HG03439 (cell line): ENCODE data around the gene SETD2.
A peak's percentile ranks its signal among the peaks of the same experiment; 100 is the strongest.
"Not testable (repeated sequence)": the region's sequence is repeated elsewhere in the genome, so short reads cannot be mapped to it uniquely, and the experiment has no call there.

Source experiments
- ATAC-seq: cut with Tn5 transposase; IDR thresholded peaks from one replicate; pipeline ENCODE4 v1.9.1; 2021; ENCODE audit warnings: mild to moderate bottlenecking, moderate library complexity; ENCODE audit not compliant: unreplicated experiment

SETD2 gene, protein sequence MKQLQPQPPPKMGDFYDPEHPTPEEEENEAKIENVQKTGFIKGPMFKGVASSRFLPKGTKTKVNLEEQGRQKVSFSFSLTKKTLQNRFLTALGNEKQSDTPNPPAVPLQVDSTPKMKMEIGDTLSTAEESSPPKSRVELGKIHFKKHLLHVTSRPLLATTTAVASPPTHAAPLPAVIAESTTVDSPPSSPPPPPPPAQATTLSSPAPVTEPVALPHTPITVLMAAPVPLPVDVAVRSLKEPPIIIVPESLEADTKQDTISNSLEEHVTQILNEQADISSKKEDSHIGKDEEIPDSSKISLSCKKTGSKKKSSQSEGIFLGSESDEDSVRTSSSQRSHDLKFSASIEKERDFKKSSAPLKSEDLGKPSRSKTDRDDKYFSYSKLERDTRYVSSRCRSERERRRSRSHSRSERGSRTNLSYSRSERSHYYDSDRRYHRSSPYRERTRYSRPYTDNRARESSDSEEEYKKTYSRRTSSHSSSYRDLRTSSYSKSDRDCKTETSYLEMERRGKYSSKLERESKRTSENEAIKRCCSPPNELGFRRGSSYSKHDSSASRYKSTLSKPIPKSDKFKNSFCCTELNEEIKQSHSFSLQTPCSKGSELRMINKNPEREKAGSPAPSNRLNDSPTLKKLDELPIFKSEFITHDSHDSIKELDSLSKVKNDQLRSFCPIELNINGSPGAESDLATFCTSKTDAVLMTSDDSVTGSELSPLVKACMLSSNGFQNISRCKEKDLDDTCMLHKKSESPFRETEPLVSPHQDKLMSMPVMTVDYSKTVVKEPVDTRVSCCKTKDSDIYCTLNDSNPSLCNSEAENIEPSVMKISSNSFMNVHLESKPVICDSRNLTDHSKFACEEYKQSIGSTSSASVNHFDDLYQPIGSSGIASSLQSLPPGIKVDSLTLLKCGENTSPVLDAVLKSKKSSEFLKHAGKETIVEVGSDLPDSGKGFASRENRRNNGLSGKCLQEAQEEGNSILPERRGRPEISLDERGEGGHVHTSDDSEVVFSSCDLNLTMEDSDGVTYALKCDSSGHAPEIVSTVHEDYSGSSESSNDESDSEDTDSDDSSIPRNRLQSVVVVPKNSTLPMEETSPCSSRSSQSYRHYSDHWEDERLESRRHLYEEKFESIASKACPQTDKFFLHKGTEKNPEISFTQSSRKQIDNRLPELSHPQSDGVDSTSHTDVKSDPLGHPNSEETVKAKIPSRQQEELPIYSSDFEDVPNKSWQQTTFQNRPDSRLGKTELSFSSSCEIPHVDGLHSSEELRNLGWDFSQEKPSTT (N-terminal part only)

DNA sequence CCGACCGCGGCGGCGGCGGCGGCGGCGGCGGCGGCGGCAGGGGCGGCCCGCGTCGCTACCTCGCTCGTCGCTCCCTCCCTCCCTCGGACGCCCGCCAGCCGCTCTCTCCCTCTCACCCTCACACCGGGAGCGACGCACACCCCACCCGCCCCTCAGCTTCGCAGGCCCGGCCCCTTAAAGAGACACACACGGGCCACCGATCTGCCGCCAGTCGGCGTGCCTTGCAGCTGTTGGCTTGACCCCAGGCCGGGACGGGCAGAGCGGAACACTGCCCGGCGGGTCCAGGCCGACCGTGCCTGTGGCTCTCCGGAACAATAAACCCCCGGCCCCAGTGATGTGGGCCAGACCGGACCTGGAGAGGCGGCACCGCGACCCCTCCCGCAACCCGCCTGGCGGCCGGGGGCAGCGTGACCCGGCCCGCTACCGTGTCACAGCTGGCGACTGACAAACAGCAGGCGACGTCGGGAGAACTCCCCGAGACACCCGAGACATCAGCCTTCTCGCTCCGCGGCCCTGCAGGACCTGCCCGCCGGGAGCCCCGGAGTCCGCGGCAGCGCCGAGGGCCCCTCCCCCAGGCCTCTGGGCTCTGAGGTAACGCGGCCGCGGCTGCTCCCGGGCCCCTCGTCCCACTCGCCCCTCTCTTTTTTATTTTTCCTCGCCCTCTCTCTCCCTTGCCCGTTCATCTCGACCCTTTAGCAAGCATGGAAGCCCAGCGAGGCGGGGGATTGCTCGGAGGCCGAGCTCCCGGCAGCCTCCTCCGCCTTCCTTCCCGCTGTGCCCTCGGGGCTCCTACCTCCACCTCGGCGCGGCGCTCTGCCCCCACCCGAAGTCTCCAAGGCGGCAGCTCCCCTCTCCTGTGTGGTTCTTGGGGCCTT is at the start of gene SETD2:
Gene SETD2 (minus strand): TSS at position 107 of the 875 bp plus-strand sequence. CDS start 189 bp downstream, outside the sequence.
- ATAC-seq = peak; percentile 66

DNA sequence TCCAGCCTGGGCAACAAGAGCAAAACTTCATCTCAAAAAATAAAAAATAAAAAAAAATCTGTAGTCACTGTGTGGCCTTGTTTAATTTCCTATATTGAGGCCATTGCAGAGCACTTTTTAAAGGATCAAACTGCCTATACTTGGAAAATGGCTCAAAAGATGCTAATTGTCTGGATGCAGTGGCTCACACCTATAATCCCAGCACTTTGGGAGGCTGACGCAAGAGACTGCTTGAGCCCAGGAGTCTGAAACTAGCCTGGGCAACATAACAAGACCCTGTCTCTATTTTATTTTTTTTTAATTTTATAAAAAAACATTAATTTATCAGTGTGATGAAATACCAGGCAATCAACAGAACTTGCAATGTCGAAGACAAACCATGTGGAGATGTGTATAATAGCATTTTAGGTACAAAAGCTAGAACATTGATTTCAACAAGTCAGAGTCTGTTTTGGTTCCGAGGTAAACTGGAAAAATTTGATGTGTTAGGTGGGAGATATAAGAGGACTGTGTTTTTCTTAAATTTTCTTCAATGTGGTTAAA is 47.0 kb upstream of the SETD2 start:
- no peak for ATAC-seq

DNA sequence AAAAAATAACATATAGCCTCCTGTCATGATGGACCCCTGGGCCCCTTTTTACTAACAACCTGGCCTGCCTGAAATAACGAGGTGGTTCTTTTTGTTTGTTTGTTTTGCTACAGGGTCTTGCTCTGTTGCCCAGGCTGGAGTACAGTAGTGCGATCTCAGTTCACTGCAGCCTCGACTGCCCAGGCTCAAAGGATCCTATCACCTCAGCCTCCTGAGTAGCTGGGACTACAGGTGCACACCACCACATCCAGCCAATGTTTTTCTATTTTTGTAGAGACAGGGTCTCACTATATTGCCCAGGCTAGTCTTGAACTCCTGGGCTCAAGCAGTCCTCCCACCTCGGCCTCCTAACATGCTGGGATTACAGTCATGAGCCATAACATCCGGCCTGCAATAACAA is 42.1 kb upstream of the SETD2 start:
- ATAC-seq = not testable (repeated sequence)

DNA sequence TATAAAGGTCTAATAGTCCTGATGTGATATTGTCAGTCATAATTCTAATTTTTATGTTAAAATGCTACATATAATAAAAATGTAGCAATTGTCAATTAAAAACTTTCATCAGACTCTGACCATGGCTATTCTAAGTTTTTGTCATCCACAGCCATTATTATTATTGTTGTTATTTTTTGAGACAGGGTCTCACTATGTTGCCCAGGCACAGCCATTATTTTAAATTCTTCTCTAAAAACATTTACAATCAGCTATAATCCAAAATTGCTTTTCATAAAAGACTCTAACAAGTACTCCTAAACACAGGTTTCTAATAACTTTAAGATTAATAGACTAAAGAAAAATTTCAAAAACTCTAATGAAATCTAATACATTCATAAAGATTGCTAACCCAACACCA is 41.0 kb upstream of the SETD2 start:
- ATAC-seq = no peak

DNA sequence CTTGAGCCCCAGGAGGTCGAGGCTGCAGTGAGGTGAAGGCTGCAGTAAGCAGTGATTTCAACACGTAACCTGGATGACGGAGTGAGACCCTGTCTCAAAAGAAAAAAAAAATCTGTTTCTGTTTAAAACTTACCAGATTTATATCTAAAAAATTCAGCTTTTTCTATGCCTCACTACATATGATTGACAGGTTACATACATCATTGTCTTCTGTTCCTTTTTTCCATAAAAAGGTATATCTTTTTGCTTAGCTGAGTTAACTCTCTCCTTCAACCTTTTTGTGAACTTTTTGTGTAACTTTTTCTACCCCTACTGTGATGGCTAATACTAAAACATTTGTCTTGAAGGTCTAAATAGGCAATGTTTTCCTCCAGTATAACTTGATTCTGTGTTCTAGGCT is 38.6 kb upstream of the SETD2 start:
- ATAC-seq = no peak

DNA sequence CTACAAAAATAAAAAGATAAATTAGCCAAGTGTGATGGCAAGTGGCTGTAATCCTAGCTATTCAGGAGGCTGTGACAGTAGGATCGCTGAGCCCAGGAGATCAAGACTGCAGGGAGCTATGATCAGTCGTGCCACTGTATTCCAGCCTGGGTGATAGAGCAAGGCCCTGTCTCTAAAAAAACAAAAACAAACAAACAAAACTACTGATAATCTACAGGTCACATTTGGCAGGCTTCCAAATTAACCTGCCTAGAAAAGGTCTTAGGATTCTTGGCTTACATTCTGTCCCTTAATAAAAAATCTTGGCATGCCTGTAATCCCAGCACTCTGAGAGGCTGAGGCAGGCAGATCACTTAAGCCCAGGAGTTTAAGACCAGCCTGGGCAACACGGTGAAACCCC is 33.4 kb upstream of the SETD2 start:
- no peak for ATAC-seq

DNA sequence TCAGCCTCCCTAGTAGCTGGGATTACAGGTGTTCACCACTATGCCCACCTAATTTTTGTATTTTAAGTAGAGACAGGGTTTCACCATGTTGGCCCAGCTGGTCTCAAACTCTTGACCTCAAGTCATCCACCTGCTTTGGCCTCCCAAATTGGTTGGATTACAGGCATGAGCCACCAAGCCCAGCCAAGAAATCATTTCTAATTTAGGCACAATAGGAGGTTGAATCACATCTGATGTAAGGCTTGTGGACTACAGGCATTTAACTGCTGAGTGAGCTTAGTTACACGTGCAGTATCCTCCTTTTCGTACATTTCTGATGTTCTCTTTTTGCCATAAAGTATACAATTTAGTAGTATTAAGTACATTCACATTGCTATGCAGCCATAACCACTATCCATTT is 31.1 kb upstream of the SETD2 start:
- no peak for ATAC-seq

DNA sequence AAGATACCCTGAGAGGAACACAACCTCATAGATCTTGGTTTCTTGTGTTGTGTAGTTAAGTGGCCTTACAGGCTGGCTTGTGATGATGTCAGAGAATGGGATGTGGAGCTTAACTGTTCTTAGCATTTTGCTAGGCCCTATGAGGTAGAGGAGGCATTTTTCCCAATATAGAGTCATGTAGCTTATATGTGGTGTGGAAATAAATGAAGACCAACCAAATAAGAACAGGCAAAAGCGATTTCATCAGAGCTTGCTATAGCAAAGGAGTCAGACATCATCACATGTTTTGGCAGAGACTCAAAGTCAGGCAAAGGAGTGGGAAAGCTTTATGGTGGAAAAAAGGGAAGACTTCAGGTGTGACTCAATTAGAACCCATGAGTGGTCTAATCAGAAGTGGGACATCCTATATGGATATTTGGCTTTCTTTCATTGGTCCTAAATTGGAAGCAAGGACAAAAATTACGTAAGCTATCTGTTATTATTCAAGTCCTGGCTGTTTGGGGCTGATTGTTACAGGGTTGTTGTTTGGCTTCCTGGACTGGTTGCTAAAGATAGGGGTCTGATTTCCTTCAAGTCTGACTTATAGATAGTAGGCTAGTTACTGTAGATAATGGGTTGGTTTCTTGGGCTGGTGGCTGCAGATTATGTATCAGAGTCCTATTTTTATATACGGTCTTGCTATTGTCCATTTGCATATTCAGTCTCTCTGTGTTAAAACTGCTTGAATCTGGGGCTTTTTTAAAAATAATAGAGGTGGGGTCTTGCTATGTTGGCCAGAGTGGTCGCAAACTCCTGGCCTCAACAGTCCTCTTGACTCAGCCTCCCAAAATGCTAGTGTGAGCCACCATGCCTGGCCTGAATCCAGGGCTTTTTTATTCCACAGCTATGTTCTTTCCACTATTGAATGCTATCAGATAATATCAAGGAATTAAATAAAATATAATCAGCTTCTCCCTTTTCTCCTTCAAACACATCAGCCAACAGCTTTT is 30.3 kb upstream of the SETD2 start:
- no peak for ATAC-seq

DNA sequence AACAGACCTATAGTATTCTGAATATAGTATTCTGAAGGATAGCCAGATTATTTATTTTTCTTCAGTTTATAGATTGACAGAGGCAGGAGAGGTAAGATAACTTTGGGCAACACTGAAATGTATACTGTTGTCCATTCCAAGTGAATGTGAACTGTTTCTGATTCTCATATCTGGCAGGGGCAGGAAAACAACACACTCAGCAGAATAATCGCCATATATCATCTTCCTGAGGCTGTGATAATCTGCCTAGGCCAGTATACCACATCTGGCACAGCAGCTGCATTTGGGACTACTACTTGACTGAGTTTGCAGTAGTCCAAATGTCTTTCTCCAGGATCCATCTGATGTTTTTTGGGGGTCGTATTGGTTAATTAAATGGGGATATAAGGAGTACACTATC is 22.4 kb upstream of the SETD2 start:
- no peak for ATAC-seq

DNA sequence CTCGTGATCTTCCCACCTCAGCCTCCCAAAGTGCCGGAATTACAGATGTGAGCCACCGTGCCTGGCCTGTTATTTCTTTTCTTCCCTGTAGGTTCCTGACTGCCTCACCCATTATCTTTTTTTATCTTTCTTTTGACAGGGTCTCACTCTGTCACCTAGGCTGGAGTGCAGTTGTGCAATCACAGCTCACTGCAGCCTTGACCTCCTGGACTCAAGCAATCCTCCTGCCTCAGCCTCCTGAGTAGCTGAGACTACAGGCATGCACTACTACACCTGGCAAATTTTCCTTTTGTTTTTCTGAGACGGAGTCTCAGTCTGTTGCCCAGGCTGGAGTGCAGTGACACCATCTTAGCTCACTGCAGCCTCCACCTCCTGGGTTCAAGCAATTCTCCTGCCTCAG is 17.8 kb upstream of the SETD2 start:
- ATAC-seq = not testable (repeated sequence)

DNA sequence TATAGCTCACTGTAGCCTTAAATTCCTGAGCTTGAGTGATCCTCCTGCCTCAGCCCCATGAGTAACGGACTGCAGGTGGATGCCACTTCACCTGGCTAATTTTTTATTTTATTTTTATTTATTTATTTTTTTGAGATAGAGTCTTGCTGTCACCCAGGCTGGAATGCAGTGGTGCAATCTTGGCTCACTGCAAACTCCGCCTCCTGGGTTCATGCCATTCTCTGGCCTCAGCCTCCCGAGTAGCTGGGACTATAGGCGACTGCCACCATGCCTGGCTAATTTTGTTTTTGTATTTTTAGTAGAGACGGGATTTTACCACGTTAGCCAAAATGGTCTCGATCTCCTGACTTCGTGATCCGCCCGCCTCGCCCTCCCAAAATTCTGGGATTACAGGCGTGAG is 16.1 kb upstream of the SETD2 start:
- ATAC-seq = not testable (repeated sequence)

DNA sequence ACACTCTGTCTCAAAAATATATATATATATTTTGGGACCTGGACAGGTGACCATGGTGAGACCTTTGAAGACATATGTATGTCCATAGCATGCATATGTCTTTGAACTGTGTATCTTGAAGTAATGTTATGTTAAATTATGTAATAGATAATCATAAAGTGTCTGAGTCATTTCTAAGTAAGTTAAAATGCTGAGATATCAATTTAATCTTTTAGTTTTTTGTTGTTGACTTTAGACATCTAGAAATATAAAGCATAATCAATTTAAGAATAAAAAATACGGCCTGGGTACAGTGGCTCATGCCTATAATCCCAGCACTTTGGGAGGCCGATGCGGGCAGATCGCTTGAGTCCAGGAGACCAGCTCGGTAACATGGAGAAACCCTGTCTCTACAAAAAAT is 12.7 kb upstream of the SETD2 start:
- no peak for ATAC-seq

DNA sequence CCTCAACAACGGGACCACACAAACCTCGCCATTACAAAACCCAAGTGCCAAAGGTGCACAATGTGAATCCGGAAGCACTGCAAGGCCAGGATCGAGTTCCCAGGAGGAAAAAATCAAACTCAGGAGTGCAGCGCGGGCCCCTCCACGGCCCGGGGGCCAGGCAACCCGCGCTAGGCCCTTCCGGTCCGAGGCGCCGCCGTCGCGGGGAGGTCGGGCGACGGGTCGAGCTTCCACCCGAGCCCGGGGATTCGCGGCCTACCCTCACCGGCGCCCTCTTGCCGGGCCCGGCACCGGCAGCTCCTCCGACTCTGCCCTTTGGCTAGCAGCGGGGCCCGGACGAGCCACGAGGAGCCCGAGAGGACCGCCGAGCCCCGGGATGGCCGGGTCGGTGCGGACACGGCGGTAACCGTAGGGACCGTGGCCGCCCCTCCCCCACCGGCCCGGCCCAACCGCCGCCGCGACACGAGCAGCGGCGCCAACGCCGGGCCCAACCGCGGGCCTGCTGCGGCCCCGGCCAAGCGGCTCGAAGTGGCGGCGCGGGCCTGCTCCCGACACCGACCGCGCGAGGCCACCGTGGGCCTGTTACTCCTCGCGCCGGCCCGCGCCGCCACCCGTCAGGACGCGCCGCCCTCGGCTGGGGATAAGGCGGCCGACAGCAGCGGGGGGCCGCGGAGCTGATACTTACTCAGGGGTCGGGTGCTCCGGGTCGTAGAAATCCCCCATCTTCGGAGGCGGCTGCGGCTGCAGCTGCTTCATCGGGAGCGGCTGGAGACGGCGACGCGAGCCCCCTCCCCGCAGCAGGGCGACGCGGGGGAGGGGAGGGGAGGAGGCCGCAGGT is 525 bp downstream of the SETD2 start:
- peak; percentile 30 for ATAC-seq

DNA sequence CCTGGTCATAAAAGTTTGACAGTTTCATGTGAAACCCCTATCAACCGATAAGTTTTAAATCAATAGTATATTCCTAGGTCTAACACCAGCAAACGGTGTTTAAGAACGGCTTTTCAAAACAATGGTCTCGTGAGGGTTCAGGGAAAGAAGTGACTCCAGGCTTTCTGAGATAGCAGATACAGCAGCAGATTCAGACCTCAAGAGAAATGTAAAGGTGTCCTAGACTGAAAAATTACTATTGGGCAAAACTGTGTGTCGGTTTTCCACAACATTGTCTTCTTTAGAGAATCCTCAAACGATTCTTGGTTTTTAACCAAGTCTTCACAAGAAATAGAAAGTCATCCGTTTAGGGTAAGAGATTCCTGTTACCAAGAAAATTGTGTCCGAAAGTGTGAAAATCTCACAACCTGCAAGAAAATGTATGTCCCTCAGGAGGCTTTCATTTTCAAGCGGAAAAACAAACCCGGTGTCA is 1.2 kb downstream of the SETD2 start:
- no peak for ATAC-seq

DNA sequence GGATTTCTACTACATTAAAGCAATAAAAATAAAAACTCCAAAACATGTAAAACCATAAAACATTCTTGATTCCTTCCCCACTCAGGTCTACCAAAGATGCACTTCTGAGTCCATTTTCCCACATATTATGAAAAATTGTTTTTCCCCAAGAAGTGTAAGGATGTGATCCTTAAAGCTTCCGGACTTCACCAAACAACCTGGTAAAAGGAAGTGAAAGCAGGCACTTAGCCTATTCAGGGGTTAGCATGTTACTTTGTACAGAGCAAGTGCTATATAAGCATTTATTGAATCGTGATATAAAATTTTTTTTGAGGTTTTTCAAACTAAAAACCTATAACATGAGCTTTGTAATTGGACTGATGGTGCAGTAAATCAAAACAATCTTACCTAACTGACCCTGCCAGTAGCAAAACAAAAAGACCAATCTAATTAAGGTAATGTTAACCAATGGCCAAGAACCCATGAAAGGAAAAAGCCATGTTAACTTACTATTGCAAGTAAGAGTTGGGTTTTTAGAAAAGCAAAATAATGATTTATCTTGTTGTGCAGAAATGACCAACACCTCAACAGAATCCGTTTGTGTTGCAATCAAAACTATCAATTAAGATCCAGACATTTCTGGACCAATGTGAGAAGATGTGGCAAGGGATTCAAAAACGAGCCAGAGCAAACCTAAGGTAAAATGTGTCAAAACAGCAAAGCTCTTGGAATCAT is 1.8 kb downstream of the SETD2 start:
- no peak for ATAC-seq

DNA sequence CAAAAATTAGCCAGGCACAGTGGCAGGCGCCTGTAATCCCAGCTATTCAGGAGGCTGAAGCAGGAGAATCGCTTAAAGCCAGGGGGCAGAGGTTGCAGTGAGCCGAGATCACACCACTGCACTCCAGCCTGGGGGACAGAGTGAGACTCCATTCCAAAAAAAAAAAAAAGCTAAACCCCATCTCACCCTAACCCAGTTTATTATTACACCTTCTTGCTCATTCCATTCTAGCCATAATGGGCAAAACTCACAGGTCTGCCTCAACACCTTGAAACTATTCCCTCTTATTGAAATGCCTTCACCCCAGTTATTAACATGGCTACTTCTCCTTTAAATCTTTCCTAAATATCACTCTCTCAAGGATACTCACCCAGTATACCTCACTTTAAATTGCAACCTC is 4.1 kb downstream of the SETD2 start:
- no peak for ATAC-seq

DNA sequence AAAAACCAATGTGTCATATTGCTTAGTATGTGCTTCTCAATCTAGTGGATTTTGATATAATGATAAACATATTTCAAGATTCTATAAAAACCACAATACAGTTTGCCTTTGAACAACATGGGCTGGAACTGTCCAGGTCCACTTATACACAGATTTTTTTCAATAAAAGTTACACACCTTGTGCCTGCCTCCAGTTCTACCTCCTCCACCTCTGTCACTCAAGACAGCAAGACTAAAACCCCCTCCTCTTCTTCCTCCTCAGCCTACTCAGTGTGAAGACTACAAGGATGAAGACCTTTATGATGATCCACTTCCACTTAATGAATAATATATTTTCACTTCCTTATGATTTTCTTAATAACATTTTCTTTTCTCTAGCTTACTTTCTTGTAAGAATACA is 5.7 kb downstream of the SETD2 start:
- ATAC-seq = no peak
